ENCODE measurements around the gene WDR44.
"Not testable (repeated sequence)": the region's sequence is repeated elsewhere in the genome, so short reads cannot be mapped to it uniquely, and the experiment has no call there.

The WDR44 gene

GRCh38 chrX:118484216-118484903, 138.5 kb downstream of the WDR44 start:
- DNase-seq: no peak

- DNase-seq: not testable (repeated sequence)
Measured at GRCh38 chrX:118486693-118487092, 140.8 kb downstream of the WDR44 start.

DNA sequence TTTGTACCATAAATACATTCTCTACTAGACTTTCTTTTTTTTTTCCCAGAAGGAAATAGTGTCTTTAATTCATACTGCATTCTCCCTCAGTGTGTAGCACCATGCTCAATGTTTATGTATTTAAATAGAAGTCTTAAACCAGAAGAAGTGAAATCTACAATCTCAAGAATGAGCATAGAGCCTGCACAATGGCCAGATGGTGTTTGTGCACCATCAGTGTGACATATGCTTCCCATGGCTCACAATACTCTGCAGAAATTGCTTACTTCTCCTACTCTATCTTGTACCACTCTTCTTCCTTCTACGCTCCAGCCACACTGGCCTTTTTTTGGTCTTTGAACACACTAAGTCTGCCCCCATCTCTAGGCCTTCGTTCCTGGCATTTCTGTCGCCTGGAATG, 147.1 kb downstream of the WDR44 start:
- DNase-seq: no peak

- DNase-seq: no peak
Measured at GRCh38 chrX:118493653-118494297, 147.9 kb downstream of the WDR44 start.

GRCh38 chrX:118495061-118495921, 149.4 kb downstream of the WDR44 start, which contains the start of gene DOCK11:
TSS of gene DOCK11 (plus strand) at chrX:118495815. CDS start at chrX:118495972, 157 bp downstream.
- peak; percentile 69 for DNase-seq

GRCh38 chrX:118495958-118496762, 150.3 kb downstream of the WDR44 start:
- peak; percentile 71 for DNase-seq

- no peak for DNase-seq
Measured at GRCh38 chrX:118496763-118497079, 150.8 kb downstream of the WDR44 start.

GRCh38 chrX:118497180-118497818, 151.4 kb downstream of the WDR44 start:
- no peak for DNase-seq

- no peak for DNase-seq
Measured at GRCh38 chrX:118498351-118498750, 152.4 kb downstream of the WDR44 start.

DNA sequence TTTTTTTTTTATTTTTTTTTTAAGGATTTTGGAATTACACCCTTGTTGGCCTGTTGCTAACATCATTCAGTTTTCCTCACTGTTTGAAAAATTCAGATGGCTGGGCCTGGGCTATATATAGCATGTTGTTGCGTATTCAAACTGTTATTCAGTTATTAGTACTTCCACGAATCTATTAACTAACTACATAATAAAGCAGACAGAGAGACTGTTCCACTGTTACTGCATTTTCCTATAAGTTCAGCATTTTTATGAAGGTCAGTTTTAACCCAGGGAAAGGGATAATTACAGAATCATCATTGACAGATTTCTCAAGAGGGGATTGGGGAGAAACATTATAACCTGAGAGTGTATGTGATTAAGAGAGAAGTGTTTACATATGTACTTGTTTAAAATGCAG, 152.8 kb downstream of the WDR44 start:
- DNase-seq: no peak

- peak; percentile 39 for DNase-seq
Measured at GRCh38 chrX:118499295-118499694, 153.4 kb downstream of the WDR44 start.

Measured in retina (tissue), 1 donor.